NCI-H446 treated with DMSO at 0.1 percent for 48 hours (cell line): ENCODE data around the gene PRR33.
"Not testable (repeated sequence)": the region's sequence is repeated elsewhere in the genome, so short reads cannot be mapped to it uniquely, and the experiment has no call there.

Experiments
- DNase-seq: peaks from one replicate; lab custom pipeline; 2025; lab: John Stamatoyannopoulos, UW

PRR33 gene

GRCh38 chr11:1875851-1876301, 15.8 kb downstream of the PRR33 start:
- not testable (repeated sequence) for DNase-seq

- DNase-seq: no peak
These were observed 16.4 kb downstream of the PRR33 start for GRCh38 chr11:1875093-1875850.

- not testable (repeated sequence) for DNase-seq
These were observed 17.1 kb downstream of the PRR33 start for GRCh38 chr11:1874441-1875092.

- not testable (repeated sequence) for DNase-seq
These were observed 17.9 kb downstream of the PRR33 start for GRCh38 chr11:1873813-1874150.

- no peak for DNase-seq
These were observed 18.5 kb downstream of the PRR33 start for GRCh38 chr11:1873048-1873812.

- DNase-seq: no peak
These were observed 19.3 kb downstream of the PRR33 start for GRCh38 chr11:1872267-1872985.

- no peak for DNase-seq
These were observed 20.2 kb downstream of the PRR33 start for GRCh38 chr11:1871531-1871930.

- DNase-seq: no peak
These were observed 20.8 kb downstream of the PRR33 start for GRCh38 chr11:1870721-1871466.

GRCh38 chr11:1870326-1870696, 21.4 kb downstream of the PRR33 start:
- DNase-seq: no peak

- no peak for DNase-seq
These were observed 22.0 kb downstream of the PRR33 start for GRCh38 chr11:1869427-1870325.

- no peak for DNase-seq
These were observed 22.9 kb downstream of the PRR33 start for GRCh38 chr11:1868636-1869291.

- no peak for DNase-seq
These were observed 23.5 kb downstream of the PRR33 start for GRCh38 chr11:1868056-1868635.

- DNase-seq: no peak
These were observed 24.3 kb downstream of the PRR33 start for GRCh38 chr11:1867381-1867780.

- DNase-seq: no peak
These were observed 24.9 kb downstream of the PRR33 start for GRCh38 chr11:1866776-1867175.

- no peak for DNase-seq
These were observed 25.5 kb downstream of the PRR33 start for GRCh38 chr11:1866226-1866625.

GRCh38 chr11:1864831-1865665, 26.6 kb downstream of the PRR33 start:
- DNase-seq: no peak

GRCh38 chr11:1864231-1864630, 27.5 kb downstream of the PRR33 start:
- no peak for DNase-seq

- no peak for DNase-seq
These were observed 28.1 kb downstream of the PRR33 start for GRCh38 chr11:1863352-1864216.
